Hematopoietic multipotent progenitor cell treated with erythropoietin and hydrocortisone succinate and interleukin-3 and kit ligand, for 17 days (in vitro differentiated cells): Measurements from ENCODE around the gene ACBD5.
A peak's percentile ranks its signal among the peaks of the same experiment; 100 is the strongest.
"Not testable (repeated sequence)": the region's sequence is repeated elsewhere in the genome, so short reads cannot be mapped to it uniquely, and the experiment has no call there.

Source experiments
- DNase-seq: peaks from one replicate; pipeline ENCODE4 v3.0.0-alpha.2; 2015; ENCODE audit warnings: low spot score

Gene ACBD5

GRCh38 chr10:27241010-27241651, 534 bp upstream of the ACBD5 start:
- peak; percentile 54 for DNase-seq

- DNase-seq, result not testable (repeated sequence)
Observed at GRCh38 chr10:27237531-27237930, 3.1 kb downstream of the ACBD5 start.

- not testable (repeated sequence) for DNase-seq
Observed at GRCh38 chr10:27236589-27237128, 3.9 kb downstream of the ACBD5 start.

- no peak for DNase-seq
Observed at GRCh38 chr10:27235706-27236105, 4.9 kb downstream of the ACBD5 start.

- no peak for DNase-seq
Observed at GRCh38 chr10:27230022-27230421, 10.6 kb downstream of the ACBD5 start.

- no peak for DNase-seq
Observed at GRCh38 chr10:27225642-27226257, 14.8 kb downstream of the ACBD5 start.

GRCh38 chr10:27225011-27225590, 15.5 kb downstream of the ACBD5 start:
- DNase-seq, result no peak

- peak; percentile 76 for DNase-seq
Observed at GRCh38 chr10:27223964-27224363, 16.6 kb downstream of the ACBD5 start.

GRCh38 chr10:27207350-27207749, 33.2 kb downstream of the ACBD5 start:
- DNase-seq, result no peak

GRCh38 chr10:27203806-27204205, 36.8 kb downstream of the ACBD5 start:
- no peak for DNase-seq

- DNase-seq, result no peak
Observed at GRCh38 chr10:27197980-27198620, 42.5 kb downstream of the ACBD5 start.

- no peak for DNase-seq
Observed at GRCh38 chr10:27192284-27192683, 48.3 kb downstream of the ACBD5 start.

- DNase-seq, result no peak
Observed at GRCh38 chr10:27190508-27190907, 50.1 kb downstream of the ACBD5 start.

- DNase-seq, result no peak
Observed at GRCh38 chr10:27188897-27189296, 51.7 kb downstream of the ACBD5 start.

- no peak for DNase-seq
Observed at GRCh38 chr10:27188259-27188658, 52.3 kb downstream of the ACBD5 start.

- DNase-seq, result no peak
Observed at GRCh38 chr10:27169849-27170248, 70.7 kb downstream of the ACBD5 start.

- no peak for DNase-seq
Observed at GRCh38 chr10:27158421-27158820, 82.2 kb downstream of the ACBD5 start.

GRCh38 chr10:27157150-27157549, 83.4 kb downstream of the ACBD5 start:
- DNase-seq, result no peak

GRCh38 chr10:27156566-27156965, 84.0 kb downstream of the ACBD5 start:
- DNase-seq, result not testable (repeated sequence)

- DNase-seq, result peak; percentile 94
Observed at GRCh38 chr10:27155066-27155754, 85.4 kb downstream of the ACBD5 start, which contains the start of gene MASTL. Gene MASTL (plus strand): TSS chr10:27155352. CDS start chr10:27155427, 75 bp downstream.

GRCh38 chr10:27153845-27154193, 86.8 kb downstream of the ACBD5 start:
- no peak for DNase-seq

- DNase-seq, result no peak
Observed at GRCh38 chr10:27153329-27153728, 87.3 kb downstream of the ACBD5 start.
